Lung (tissue), 12 donors: Measurements from ENCODE around the gene DPH2. TPM values are rescaled to one million over a fixed set of nuclear protein-coding genes. Genes with fewer than 3 reads are reported as not detected.

ENCODE experiments used
- ATAC-seq: fragments of 200-7000 bp; cut with Tn5 transposase; one replicate; pipeline ENCODE4 v1.9.1; 2020; ENCODE audit warnings: moderate number of reproducible peaks; ENCODE audit not compliant: insufficient read depth, low FRiP score
- DNase-seq, 3 donors: peaks; one replicate each; pipeline ENCODE4 v3.0.0-alpha.2; 2013 to 2017
- H3K27ac ChIP-seq, 2 donors: one replicate each; pipeline ENCODE4 v1.5.1; 2013; ENCODE audit warnings: mild to moderate bottlenecking in 2 of 2, moderate library complexity in 2 of 2, control low read depth in 1 of 2, inconsistent platforms in 1 of 2, low read depth in 1 of 2, low read length in 1 of 2
- H3K27me3 ChIP-seq, 3 donors: one replicate each; pipeline ENCODE4 v1.5.1; 2013; ENCODE audit warnings: low read length in 2 of 3; ENCODE audit not compliant: control insufficient read depth in 3 of 3, insufficient read depth in 3 of 3
- H3K36me3 ChIP-seq, 4 donors: one replicate each; pipeline ENCODE4 v1.5.1; 2013; ENCODE audit warnings: low read length in 4 of 4, mild to moderate bottlenecking in 1 of 4, moderate library complexity in 1 of 4; ENCODE audit not compliant: control insufficient read depth in 4 of 4, insufficient read depth in 4 of 4
- H3K4me1 ChIP-seq, 5 donors: one replicate each; pipeline ENCODE4 v1.5.1; 2013; ENCODE audit warnings: low read length in 5 of 5, mild to moderate bottlenecking in 2 of 5, moderate library complexity in 1 of 5; ENCODE audit not compliant: control insufficient read depth in 5 of 5, insufficient read depth in 5 of 5
- H3K4me3 ChIP-seq: one replicate; pipeline ENCODE4 v1.5.1; 2013; ENCODE audit warnings: mild to moderate bottlenecking, control low read depth, moderate library complexity
- H3K9ac ChIP-seq, 2 donors: one replicate each; pipeline ENCODE4 v1.5.1; 2013; ENCODE audit warnings: low read length in 2 of 2, control low read depth in 1 of 2; ENCODE audit not compliant: insufficient read depth in 1 of 2
- H3K9me3 ChIP-seq, 4 donors: one replicate each; pipeline ENCODE4 v1.5.1; 2013; ENCODE audit warnings: low read length in 3 of 4, mild to moderate bottlenecking in 1 of 4, moderate library complexity in 1 of 4; ENCODE audit not compliant: control insufficient read depth in 4 of 4, insufficient read depth in 3 of 4
- WGBS, 2 donors: extraction: QIAGEN DNeasy Blood & Tissue Kit; methylation state at CpG; one replicate each; pipeline ENCODE4 v1.1.7; 2013; 5-methylcytosine and 5-hydroxymethylcytosine counted together
- polyA plus RNA-seq, 2 donors: library from polyadenylated mRNA; stranded (reverse); fragments of 200-250 nt; gene quantifications; one replicate each; pipeline ENCODE4 v1.2.1, GENCODE V29; 2013
- total RNA-seq, 2 donors: library from RNA; depleted of rRNA in 1 of 2; stranded (reverse); fragments of >200 nt in 1 of 2; gene quantifications; one replicate each; pipeline ENCODE4 v1.2.1, GENCODE V29; 2014 to 2021
- TF ChIP-seq, protein P1 (sequence below): IDR thresholded peaks from 2 replicates; pipeline ENCODE4 v1.5.1; 2012; ENCODE audit warnings: mild to moderate bottlenecking; ENCODE audit errors: control extremely low read depth, extremely low read depth
- donor health status: control.
- donor health status: control.
- donor health status: Bipolar disorder and iron deficiency.
- donor health status: healthy.
- donor health status: DM: yes; HTN: yes; CAD: no.

Gene DPH2
- total and polyA plus RNA-seq, 4 donors, result 11.6 to 28.5 (median 21.3) TPM

- ATAC-seq (no peak), DNase-seq (no peak)
- no peak overlapping the region for H3K9ac ChIP-seq
- no peak overlapping the region for H3K27ac ChIP-seq
- TF ChIP-seq, protein P1, sequence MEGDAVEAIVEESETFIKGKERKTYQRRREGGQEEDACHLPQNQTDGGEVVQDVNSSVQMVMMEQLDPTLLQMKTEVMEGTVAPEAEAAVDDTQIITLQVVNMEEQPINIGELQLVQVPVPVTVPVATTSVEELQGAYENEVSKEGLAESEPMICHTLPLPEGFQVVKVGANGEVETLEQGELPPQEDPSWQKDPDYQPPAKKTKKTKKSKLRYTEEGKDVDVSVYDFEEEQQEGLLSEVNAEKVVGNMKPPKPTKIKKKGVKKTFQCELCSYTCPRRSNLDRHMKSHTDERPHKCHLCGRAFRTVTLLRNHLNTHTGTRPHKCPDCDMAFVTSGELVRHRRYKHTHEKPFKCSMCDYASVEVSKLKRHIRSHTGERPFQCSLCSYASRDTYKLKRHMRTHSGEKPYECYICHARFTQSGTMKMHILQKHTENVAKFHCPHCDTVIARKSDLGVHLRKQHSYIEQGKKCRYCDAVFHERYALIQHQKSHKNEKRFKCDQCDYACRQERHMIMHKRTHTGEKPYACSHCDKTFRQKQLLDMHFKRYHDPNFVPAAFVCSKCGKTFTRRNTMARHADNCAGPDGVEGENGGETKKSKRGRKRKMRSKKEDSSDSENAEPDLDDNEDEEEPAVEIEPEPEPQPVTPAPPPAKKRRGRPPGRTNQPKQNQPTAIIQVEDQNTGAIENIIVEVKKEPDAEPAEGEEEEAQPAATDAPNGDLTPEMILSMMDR, result no peak
- no peaks in the 10 kb centered on the region for H3K27me3 ChIP-seq
- H3K4me3 ChIP-seq, result no peak overlapping the region
- 82 to 95% methylated on average over 20 of the region's 20 CpGs for WGBS, 2 donors
- H3K36me3 ChIP-seq, result peaks cover 0 to 2% (median under 1%) of the 10 kb centered on the region in 4 donors
- no peaks in the 10 kb centered on the region for H3K9me3 ChIP-seq
- peaks cover 0 to 43% (median 18%) of the 10 kb centered on the region in 5 donors for H3K4me1 ChIP-seq
Observed at GRCh38 chr1:44016890-44017400, 47.1 kb downstream of the DPH2 start.

DNA sequence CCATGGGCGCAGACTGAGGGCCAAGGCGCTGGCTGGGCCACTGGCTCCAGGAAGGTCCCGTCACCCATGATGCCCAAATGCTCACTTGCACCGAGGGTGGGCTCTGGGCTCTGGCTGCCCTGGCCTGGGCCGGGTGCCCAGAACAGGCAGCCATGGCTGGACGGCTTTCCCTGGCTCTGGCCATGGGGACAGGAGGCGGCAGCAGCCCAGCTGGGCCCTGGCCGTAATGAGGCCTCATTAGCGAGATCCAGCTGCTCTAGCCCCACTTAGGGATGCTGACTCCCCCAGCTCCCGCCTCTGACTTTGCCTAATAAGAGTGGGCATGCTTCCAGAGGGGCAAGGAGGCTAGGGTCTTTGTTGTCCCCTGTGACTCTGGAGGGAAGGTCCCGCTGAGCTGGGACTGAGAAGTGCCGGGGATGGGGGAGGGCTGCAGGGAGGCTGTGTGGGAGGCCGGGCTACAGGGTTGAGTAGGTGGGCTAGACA is 49.7 kb downstream of the DPH2 start:
- ATAC-seq (no peak), DNase-seq (peak; percentile 85 to 89 (median 88))
- WGBS, 2 donors, result 84 to 92% methylated on average over 13 of the region's 13 CpGs
- Histone ChIP-seq H3K9ac (no peak overlapping the region), H3K4me1 (peaks cover 0 to 24% (median 0%) of the 10 kb centered on the region in 5 donors), H3K27ac (no peak overlapping the region), H3K27me3 (no peaks in the 10 kb centered on the region), H3K4me3 (no peak overlapping the region), H3K36me3 (peaks cover 0 to 5% (median 2%) of the 10 kb centered on the region in 4 donors), H3K9me3 (no peaks in the 10 kb centered on the region)
- TF ChIP-seq, protein P1, result no peak

DNA sequence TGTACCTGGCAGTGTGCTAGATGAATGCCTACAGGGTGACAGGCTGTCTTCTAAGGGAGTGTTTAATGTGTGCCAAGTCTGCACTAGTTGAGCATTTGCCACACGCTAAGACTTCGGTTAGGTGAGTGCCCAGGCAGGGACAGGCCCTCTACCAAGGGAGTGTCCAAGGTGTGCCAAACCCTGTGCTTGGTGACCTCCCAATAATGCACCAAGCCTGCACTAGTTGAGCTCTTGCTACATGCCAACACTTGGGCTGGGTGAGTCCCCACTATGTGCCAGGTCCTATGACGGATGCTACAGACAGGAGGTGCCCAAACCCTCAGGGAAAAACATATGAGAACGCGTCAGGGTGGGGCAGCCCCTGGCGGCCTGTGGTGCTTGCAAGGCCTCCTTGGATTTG is 50.7 kb downstream of the DPH2 start:
- Histone ChIP-seq H3K27ac (no peak overlapping the region), H3K9ac (no peak overlapping the region), H3K4me3 (no peak overlapping the region), H3K36me3 (peaks cover 0 to 5% (median 2%) of the 10 kb centered on the region in 4 donors), H3K9me3 (no peaks in the 10 kb centered on the region), H3K27me3 (no peaks in the 10 kb centered on the region), H3K4me1 (peaks cover 0 to 18% (median 0%) of the 10 kb centered on the region in 5 donors)
- WGBS, 2 donors, result 86 to 91% methylated on average over 6 of the region's 6 CpGs
- DNase-seq (no peak), ATAC-seq (no peak)
- TF ChIP-seq, protein P1, result no peak

- H3K27ac ChIP-seq, result no peak overlapping the region
- H3K4me3 ChIP-seq, result no peak overlapping the region
- TF ChIP-seq, protein P1, result no peak
- H3K4me1 ChIP-seq, result peaks cover 0 to 18% (median 0%) of the 10 kb centered on the region in 5 donors
- WGBS, 2 donors, result 85 to 93% methylated on average over 5 to 8 of the region's 8 CpGs
- no peaks in the 10 kb centered on the region for H3K27me3 ChIP-seq
- DNase-seq, result no peak
- peaks cover 0 to 5% (median 2%) of the 10 kb centered on the region in 4 donors for H3K36me3 ChIP-seq
- H3K9ac ChIP-seq, result no peak overlapping the region
- no peak for ATAC-seq
- no peaks in the 10 kb centered on the region for H3K9me3 ChIP-seq
Observed at GRCh38 chr1:44021156-44021555, 51.3 kb downstream of the DPH2 start.
